GM19328 (cell line): ENCODE results near the gene RPH3AL.
"Not testable (repeated sequence)": the region's sequence is repeated elsewhere in the genome, so short reads cannot be mapped to it uniquely, and the experiment has no call there.

Experiments
- ATAC-seq: cut with Tn5 transposase; IDR thresholded peaks from one replicate; pipeline ENCODE4 v1.9.1; 2021; ENCODE audit warnings: mild to moderate bottlenecking, moderate library complexity; ENCODE audit not compliant: unreplicated experiment

The RPH3AL gene

GRCh38 chr17:185445-186138, 167.0 kb downstream of the RPH3AL start:
- ATAC-seq = no peak

GRCh38 chr17:183021-183420, 169.6 kb downstream of the RPH3AL start:
- no peak for ATAC-seq

- ATAC-seq = no peak
Observed at GRCh38 chr17:182050-182751, 170.4 kb downstream of the RPH3AL start.

GRCh38 chr17:181245-182049, 171.2 kb downstream of the RPH3AL start, which contains the start of gene DOC2B:
Gene DOC2B, minus strand, starts transcription at chr17:181650. Its CDS starts 171 bp downstream, at chr17:181479.
- ATAC-seq = no peak

- ATAC-seq = no peak
Observed at GRCh38 chr17:180381-181244, 172.0 kb downstream of the RPH3AL start.

GRCh38 chr17:179781-180380, 172.7 kb downstream of the RPH3AL start:
- ATAC-seq = no peak

- no peak for ATAC-seq
Observed at GRCh38 chr17:179066-179432, 173.6 kb downstream of the RPH3AL start.

GRCh38 chr17:178292-179065, 174.1 kb downstream of the RPH3AL start:
- no peak for ATAC-seq

- ATAC-seq = no peak
Observed at GRCh38 chr17:177762-178161, 174.8 kb downstream of the RPH3AL start.

- no peak for ATAC-seq
Observed at GRCh38 chr17:177155-177554, 175.5 kb downstream of the RPH3AL start.

GRCh38 chr17:173166-173911, 179.3 kb downstream of the RPH3AL start:
- ATAC-seq = no peak

GRCh38 chr17:172401-172800, 180.2 kb downstream of the RPH3AL start:
- no peak for ATAC-seq

- ATAC-seq = no peak
Observed at GRCh38 chr17:171871-172270, 180.7 kb downstream of the RPH3AL start.

- ATAC-seq = no peak
Observed at GRCh38 chr17:170130-170670, 182.4 kb downstream of the RPH3AL start.

GRCh38 chr17:168614-169013, 184.0 kb downstream of the RPH3AL start:
- ATAC-seq = not testable (repeated sequence)

- ATAC-seq = no peak
Observed at GRCh38 chr17:165939-166338, 186.7 kb downstream of the RPH3AL start.

GRCh38 chr17:164303-165235, 188.0 kb downstream of the RPH3AL start:
- no peak for ATAC-seq
